Activated CD4-positive, alpha-beta T cell treated with anti-CD3 and anti-CD28 coated beads for 24 hours (primary cell): ENCODE measurements around the gene ZNF554.
"Not testable (repeated sequence)": the region's sequence is repeated elsewhere in the genome, so short reads cannot be mapped to it uniquely, and the experiment has no call there.

Experiments
- DNase-seq, 2 donors: peaks; one replicate each; pipeline ENCODE4 v3.0.0-alpha.2; 2020; ENCODE audit warnings: low read depth in 2 of 2

The ZNF554 gene

DNA sequence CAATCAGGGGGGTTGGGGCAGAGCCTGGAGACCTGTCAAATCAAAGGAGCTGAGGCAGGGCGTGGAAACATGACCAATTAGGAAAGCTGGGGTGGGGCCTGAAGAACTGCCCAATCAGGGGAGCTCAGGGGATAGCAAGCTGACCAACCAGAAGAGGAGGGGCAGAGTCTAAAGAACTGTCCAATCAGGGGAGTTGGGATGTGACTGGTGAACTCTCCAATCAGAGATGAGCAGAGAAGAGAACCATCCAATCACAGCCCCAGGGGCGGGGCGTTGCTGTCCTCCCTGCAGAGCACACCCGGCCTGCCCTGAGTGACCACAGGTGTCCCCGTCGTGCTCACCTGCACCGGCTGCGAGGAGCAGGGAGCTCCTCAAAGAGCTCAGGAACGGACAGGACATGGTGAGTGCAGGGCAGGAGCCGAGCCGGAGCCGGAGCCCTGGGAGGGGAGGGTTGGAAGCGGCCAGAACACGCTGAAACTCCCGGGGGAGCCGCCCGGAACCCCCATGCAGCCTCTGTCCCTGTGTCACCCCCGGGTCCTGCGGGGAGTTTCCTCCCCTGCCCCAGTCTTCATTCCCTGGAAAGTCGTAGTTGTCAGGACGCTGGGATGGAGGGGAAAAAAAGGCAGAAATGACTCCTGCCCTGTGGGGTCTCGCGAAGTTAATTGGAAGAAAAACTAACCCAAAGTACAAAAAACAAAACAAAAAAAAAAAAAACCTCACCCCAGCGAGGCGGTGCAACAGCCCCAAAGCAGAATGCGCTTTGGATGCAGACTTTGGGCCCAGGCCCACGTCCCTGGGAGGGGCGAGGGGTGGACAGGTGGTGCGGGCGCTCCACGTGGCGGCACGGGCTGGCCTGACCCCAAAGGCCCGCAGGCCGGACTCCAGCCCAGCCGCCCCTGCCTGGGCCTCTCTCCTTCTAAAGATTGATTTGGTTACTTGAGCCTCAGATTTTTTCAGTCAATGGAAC lies 47.6 kb downstream of the ZNF554 start, which contains the start of gene ZNF556:
ZNF556 (plus strand) TSS at position 311 of the 967 bp plus-strand sequence; CDS start at position 398, 87 bp downstream.
- no peak for DNase-seq

DNA sequence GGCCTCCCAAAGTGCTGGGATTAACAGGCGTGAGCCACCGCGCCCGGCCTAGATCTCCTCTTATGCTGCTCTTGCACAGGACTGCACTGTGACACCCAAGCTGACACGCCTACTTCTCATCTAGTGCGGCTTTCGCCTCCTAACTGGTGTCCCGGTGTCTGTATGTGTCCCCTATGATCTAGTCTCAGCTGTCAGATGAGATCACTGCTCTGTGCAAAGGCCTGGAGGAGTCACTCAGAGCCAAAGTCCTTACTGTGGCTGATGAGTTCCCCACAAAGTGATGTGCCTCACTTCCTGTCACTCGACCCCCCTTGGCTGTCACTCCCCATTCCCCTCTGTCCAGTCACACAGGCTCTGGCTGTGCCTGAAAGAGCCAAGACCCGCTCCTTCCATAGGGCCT lies 50.0 kb downstream of the ZNF554 start:
- DNase-seq = no peak

DNA sequence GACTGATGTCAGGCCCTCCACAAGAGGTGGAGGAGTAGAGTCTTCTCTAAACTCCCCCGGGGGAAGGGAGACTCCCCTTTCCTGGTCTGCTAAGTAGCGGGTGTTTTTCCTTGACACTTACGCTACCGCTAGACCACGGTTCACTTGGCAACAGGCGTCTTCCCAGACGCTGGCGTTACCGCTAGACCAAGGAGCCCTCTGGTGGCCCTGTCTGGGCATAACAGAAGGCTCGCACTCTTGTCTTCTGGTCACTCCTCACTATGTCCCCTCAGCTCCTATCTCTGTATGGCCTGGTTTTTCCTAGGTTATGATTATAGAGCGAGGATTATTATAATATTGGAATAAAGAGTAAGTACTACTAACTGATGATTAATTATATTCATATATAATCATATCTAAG lies 52.5 kb downstream of the ZNF554 start:
- DNase-seq = not testable (repeated sequence)

DNA sequence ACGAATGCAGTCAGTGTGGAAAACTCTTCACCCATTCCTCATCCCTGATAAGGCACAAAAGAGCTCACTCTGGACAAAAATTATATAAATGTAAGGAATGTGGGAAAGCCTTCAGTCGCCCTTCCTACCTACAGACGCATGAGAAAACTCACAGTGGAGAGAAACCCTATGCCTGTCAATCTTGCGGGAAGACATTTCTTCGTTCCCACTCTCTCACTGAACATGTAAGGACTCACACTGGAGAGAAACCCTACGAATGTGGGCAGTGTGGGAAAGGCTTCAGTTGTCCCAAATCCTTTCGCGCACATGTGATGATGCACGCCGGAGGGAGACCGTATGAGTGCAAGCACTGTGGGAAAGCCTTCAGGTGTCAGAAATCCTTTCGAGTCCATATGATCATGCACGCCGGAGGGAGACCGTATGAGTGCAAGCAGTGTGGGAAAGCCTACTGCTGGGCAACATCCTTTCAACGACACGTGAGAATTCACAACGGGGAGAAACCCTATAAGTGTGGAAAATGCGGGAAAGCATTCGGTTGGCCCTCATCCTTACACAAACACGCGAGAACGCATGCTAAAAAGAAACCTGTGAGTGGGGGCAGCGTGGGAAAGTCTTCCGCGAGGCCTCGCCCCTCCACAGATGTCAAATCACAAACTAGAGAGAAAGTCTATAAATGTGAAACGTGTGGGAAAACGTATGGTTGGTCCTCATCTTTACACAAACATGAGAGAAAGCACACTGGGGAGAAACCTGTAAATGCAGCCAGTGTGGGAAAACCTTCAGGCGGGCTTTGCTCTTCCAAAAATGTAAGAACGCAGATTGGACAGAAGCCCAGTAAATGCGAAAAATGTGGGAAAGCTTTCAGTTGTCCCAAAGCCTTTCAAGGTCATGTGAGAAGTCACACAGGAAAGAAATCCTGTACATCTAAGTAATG lies 58.0 kb downstream of the ZNF554 start:
- no peak for DNase-seq

DNA sequence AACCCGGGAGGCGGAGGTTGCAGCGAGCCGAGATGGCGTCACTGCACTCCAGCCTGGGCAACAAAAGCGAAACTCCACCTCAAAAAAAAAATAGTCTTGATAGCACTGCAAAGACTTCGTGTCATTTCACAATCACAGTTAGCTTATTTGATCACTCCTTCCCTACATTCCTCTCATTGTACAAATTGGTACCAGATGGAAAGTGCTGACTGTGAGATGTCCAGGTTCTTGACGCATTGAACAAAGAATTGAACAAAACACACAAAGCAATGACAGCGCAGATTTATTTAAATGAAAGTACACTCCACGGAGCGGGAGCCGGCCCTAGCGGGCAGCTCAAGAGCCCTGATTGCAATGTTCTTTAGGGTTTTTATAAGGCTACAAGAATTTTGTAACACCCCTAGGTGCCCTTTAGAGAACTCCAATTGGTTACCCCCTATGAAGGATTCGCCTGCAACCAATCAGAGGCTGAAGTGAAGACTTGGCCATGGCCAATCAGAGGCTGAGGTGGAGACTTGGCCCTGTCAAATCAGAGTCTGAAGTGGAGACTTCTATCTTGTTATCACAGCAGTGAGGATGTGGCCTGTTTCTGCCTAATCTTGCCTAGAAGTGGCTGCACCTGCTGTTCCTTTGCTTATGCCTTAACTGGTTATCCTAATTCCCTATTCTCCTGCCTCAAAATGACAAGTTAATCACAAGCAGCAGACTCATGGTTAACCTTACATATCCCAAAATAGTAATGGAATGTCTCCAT lies 64.2 kb downstream of the ZNF554 start:
- DNase-seq = no peak

DNA sequence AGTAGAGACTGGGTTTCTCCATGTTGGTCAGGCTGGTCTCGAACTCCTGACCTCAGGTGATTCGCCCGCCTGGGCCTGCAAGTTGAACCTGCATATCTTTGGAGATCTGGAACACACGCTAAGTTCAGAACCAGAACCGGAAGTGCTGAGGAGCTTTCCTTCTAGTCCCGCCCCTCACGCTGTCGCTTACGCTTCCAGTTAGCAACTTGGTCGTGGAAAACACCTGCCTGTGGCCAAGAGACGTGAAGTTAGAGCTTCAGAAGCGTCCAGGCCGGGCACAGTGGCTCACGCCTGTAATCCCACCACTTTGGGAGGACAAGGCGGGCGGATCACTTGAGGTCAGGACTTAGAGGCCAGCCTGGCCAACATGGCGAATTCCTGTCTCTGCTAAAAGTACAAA lies 66.1 kb downstream of the ZNF554 start:
- DNase-seq = no peak
